GM04503 (cell line): ENCODE measurements around the gene MIPOL1.

Source experiments
- DNase-seq: peaks from one replicate; pipeline ENCODE4 v3.0.0-alpha.2; 2012; ENCODE audit warnings: low read depth

The MIPOL1 gene

GRCh38 chr14:37587131-37587803 lies 389.5 kb downstream of the MIPOL1 start:
- DNase-seq, result no peak

- DNase-seq, result no peak
These were observed 390.3 kb downstream of the MIPOL1 start for GRCh38 chr14:37587881-37588666.

DNA sequence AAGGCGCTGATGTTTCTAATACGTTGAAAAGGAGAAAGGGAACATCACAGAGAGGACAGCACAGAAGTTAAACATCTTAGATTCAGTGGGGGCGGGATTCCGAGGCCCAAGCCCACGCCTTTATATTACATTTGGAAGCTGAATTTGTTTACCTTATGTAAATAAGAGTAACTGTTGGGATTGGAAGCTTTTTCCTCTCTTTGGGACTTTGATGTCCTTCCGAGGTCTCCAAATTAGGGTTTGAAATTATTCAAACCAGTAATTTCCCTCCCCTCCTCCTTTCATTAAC lies 390.9 kb downstream of the MIPOL1 start:
- DNase-seq, result no peak

DNA sequence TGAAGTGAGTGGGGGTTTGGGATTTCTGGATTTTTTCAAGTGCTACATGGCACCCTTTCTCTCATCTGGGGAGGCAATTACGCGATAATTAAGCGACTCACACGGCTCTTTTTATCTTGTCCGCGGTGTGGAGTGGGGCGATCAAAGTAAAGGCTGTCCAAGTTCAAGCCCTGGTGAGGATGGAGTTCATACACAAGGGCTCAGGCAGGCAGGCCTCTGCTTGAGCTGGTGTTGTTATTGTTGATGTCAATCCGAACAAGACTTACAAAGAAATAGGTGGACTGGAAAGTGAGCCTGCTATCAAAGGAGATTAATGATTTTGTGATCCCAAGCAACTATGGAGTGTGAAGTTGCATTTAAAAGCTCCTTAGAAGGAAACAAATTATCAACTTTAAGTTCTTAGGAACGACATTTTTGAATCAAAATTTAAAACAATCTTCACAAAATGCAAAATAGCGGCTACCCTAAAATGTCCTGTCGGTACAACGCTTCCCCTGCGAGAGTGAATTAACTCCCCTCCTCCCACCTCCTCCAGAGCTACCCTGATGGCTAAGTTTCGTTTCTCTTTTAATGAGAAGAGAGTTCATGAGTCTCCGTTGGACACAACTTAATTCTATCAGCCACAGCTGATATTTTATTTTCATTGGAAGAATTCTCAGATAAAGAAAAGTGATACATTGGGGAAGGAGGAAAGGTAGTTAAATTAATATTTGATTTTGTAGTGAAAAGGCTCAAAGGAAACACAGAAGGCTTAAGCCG lies 391.4 kb downstream of the MIPOL1 start:
- DNase-seq, result no peak

DNA sequence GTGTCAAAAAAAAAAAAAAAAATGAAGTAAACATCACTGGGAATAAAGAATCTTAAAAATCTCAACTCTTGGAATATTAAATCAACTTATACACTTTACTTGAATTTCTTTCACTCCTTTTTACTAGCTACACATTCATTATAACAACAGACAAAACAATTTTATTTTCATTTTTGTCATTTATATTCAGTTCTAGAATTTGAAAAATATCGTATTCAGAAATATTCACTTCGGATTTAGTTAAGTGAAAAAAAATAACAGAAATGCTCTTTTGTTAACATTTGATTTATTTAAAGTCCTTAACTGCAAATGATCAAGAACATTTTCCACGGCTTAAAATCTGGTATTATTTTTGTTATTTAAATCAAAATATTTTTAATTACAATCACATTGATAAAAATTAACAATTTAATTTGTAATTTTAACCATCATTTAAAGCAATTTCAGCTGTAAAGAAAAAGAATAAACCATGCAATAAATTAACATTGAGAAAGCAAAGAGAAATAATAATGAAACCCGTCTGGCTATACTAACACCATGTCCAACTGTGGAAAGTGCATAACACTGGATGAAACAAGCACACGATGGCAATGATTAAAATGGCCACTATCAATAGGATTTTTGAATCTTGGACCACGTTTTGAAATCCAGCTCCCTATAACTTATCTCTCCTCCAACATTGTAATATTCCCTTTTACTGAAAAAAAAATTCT lies 392.1 kb downstream of the MIPOL1 start:
- DNase-seq, result no peak

GRCh38 chr14:37590428-37591139 lies 392.8 kb downstream of the MIPOL1 start:
- DNase-seq, result no peak

- no peak for DNase-seq
These were observed 393.7 kb downstream of the MIPOL1 start for GRCh38 chr14:37591311-37591940.

DNA sequence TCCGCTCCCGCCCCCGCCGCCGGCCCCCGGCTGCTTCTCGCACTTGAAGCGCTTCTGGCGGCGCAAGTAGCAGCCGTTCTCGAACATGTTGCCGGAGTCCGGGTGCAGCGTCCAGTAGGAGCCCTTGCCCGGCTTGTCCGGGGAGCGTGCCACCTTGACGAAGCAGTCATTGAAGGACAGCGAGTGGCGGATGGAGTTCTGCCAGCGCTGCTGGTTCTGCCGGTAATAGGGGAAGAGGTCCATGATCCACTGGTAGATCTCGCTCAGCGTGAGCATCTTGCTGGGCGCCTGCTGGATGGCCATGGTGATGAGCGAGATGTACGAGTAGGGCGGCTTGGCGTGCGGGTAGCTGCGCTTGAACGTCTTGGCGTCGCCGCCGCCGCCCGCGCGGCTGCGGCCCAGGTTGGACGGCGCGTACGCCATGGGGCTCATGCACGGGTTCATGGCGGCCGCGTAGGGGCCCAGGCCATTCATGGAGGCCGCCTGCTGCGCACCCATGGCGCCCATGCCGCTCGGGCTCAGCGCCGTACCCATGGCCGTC lies 394.3 kb downstream of the MIPOL1 start:
- DNase-seq, result no peak

GRCh38 chr14:37592482-37593408 lies 395.0 kb downstream of the MIPOL1 start:
- no peak for DNase-seq

DNA sequence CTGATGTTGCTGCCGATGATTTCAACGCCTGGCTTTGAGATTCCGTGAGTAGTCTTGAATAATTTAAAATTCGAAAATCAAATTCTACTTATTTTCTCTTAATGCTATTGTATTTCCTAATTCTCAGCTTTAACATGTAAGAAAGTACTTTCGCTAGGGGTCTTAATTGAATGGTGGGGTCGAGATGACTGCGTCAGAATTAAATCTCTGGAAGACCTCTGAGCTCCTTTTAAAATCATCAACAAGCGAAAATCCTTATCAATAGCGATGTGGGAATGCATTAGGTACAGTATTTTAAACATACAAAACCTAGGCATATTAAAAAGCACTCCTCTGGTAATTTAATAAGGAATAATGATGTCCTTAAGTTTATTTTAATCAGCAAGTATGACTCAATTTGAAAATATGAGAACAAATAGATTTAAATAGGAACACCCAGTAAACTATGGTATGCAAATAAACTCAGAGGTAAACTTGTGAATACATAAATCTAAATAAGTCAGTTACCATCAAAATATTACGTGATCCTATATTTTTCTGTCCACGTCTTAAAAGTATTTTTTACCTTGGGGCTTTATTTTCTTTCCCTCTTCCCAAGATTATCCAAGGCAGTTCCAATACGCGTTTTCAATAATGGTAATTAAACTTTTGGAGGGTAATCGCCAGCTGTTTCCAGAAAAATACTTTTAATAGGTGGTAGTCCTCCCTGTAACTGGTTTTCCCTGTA lies 395.9 kb downstream of the MIPOL1 start:
- no peak for DNase-seq

- no peak for DNase-seq
These were observed 396.7 kb downstream of the MIPOL1 start for GRCh38 chr14:37594238-37594970.

GRCh38 chr14:37594971-37595808 lies 397.5 kb downstream of the MIPOL1 start, which contains the start of the genes FOXA1 and TTC6:
Gene FOXA1 (minus strand): TSS chr14:37595249. CDS start chr14:37594972, 277 bp downstream.
Gene TTC6 (plus strand): TSS chr14:37595629. CDS start chr14:37622065, 26,436 bp downstream.
- no peak for DNase-seq

- DNase-seq, result no peak
These were observed 398.3 kb downstream of the MIPOL1 start for GRCh38 chr14:37595809-37596621.

DNA sequence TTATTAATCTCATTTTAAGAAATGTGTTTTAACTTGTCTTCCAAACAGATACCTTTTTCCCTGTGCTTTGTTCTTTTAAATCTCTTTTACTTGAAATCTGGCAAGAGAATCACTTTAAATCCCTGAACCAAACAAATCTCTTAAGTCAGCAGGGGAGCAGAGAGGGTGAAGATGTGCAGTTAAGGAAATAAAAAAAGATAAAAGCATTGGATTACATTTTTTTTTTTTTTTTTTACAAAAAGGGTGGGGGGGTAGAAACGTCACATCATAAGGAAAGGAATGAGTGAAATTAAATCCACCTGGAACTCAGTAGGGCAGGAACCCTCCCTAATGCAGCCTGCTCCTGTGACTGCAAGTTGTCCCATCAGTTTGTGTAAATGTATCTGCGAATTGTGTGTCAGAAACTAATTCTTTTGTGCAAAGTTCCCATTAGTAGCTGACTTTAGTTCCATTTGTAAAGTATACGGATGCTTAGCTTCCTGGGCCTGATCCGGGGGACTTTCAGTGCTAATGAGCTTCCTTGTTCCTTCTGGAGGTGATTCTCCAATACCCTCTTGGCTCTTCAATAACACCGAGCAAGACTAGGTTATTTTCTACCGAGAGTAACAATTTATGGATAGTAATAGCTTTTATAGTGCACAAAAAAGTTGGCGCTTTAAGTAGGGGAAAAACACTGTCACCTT lies 399.2 kb downstream of the MIPOL1 start:
- DNase-seq, result no peak

DNA sequence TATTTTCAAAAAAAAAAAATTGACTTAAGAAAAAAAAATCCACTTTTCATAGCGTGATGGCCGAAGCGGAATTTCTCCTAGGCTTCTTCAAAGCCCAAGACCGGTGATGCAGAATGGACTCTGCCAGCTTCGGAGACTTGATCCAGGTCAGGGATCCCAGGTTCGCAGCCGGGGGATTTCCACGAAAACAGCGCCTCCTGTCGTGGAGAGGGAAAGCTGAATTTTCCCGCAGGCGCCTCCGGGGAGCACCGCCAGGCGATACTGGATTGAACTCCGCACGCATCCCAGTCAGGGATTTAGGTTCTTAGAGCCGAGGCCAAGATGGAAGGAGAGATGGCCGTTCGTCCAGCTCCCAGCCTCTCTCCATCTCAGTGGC lies 399.8 kb downstream of the MIPOL1 start:
- no peak for DNase-seq
